Fibroblast of lung (primary cell): ENCODE results near the gene MXI1.

Source experiments
- CTCF ChIP-seq, 2 donors: IDR thresholded peaks in 1 of 2; conservative IDR thresholded peaks in 1 of 2; 1 replicate in 1 of 2; 2 replicates in 1 of 2; pipeline ENCODE4 v1.5.1; 2011 to 2012; ENCODE audit warnings: low read length in 2 of 2, control low read depth in 1 of 2, inconsistent platforms in 1 of 2, low read depth in 1 of 2, mild to moderate bottlenecking in 1 of 2
- EZH2 ChIP-seq: IDR thresholded peaks from 2 replicates; pipeline ENCODE4 v1.5.1; 2012; ENCODE audit warnings: low read length, control low read depth, mild to moderate bottlenecking; ENCODE audit errors: missing control alignments

GRCh38 chr10:110192552-110192951, 14.9 kb upstream of the MXI1 start:
- no peak for TF ChIP-seq CTCF (conservative IDR thresholded peaks at IDR 0.05 in 1 of 2, IDR thresholded peaks at IDR 0.05 in 1 of 2; ENCODE audit: low read depth in 1 of 2, low read length in 2 of 2)
- no peak for TF ChIP-seq EZH2
